ENCODE measurements around the gene HEATR5B.

GRCh38 chr2:37059841-37060240 is 24.3 kb downstream of the HEATR5B start:
- TF ChIP-seq CTCF (IDR thresholded peaks at IDR 0.05; ENCODE audit: low read length) (no peak), EZH2phosphoT487 (IDR thresholded peaks at IDR 0.05; ENCODE audit: low read length) (no peak)
